Spinal cord (tissue), 10 donors: Measurements from ENCODE around the gene RBM26. TPM values are rescaled to one million over a fixed set of nuclear protein-coding genes. Genes with fewer than 3 reads are reported as not detected.

Experiments
- DNase-seq, 6 donors: peaks; one replicate each; pipeline versions ENCODE4 v3.0.0 to v3.0.0-alpha.2; 2013 to 2015; ENCODE audit warnings: low spot score in 6 of 6, low read depth in 4 of 6
- H3K27ac ChIP-seq: one replicate; pipeline ENCODE4 v1.5.1; 2013; ENCODE audit warnings: low read depth, low read length, control low read depth
- H3K27me3 ChIP-seq: one replicate; pipeline ENCODE4 v1.6.1; 2013; ENCODE audit warnings: low read length; ENCODE audit not compliant: control insufficient read depth, insufficient read depth
- H3K36me3 ChIP-seq: one replicate; pipeline ENCODE4 v1.6.1; 2013; ENCODE audit warnings: low read length; ENCODE audit not compliant: control insufficient read depth, insufficient read depth
- H3K4me1 ChIP-seq: one replicate; pipeline ENCODE4 v1.6.1; 2013; ENCODE audit warnings: low read length; ENCODE audit not compliant: control insufficient read depth, insufficient read depth
- H3K4me3 ChIP-seq: one replicate; pipeline ENCODE4 v1.5.1; 2013; ENCODE audit warnings: low read depth, low read length, control low read depth
- H3K9me3 ChIP-seq: one replicate; pipeline ENCODE4 v1.6.1; 2013; ENCODE audit warnings: low read length; ENCODE audit not compliant: control insufficient read depth, insufficient read depth
- WGBS: methylation state at CpG from one replicate; pipeline ENCODE4 v1.1.5; 2013; ENCODE audit warnings: missing lambda C conversion rate; ENCODE audit not compliant: insufficient coverage; 5-methylcytosine and 5-hydroxymethylcytosine counted together
- polyA plus RNA-seq, 2 donors: library from polyadenylated mRNA; unstranded; fragments of 120-200 nt; gene quantifications; one replicate each; pipeline ENCODE4 v1.2.1, GENCODE V29; 2013; ENCODE audit not compliant: insufficient read length in 2 of 2
- total RNA-seq, 2 donors: library from RNA; depleted of rRNA in 1 of 2; stranded (reverse); fragments of 120-200 nt in 1 of 2; fragments of >200 nt in 1 of 2; gene quantifications; one replicate each; pipeline versions ENCODE4 v1.2.3 to v1.2.4, GENCODE V29; 2013 to 2014
- donor health status: healthy.

The RBM26 gene
- total and polyA plus RNA-seq, 4 donors, result 37.9 to 70.2 (median 61.3) TPM

DNA sequence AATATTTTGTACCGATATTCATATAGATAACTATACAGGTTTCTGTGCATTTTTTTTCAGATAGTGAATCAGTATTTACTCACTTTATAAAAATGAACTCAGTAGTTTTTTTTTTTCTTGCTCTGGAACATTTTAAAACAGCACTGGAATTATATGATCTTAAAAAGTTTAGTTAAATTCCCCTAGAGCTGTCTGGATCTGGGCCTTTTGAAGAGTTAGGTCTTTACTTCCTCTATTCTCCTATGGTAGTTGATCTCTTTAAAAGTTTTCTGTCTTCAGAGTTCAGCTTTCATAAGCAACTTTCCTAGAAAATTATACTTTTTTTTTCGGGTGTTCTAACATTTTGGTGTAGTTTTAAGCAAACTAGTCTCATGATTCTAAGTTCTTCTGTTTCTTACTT, 21.8 kb upstream of the RBM26 start:
- Histone ChIP-seq H3K4me3 (no peak overlapping the region), H3K4me1 (no peaks in the 10 kb centered on the region), H3K36me3 (no peaks in the 10 kb centered on the region), H3K9me3 (no peaks in the 10 kb centered on the region), H3K27ac (no peak overlapping the region), H3K27me3 (no peaks in the 10 kb centered on the region)
- no peak for DNase-seq
- WGBS, result no CpG with 5 or more reads among the region's 2 CpGs

GRCh38 chr13:79427265-79427664, 21.2 kb upstream of the RBM26 start:
- Histone ChIP-seq H3K9me3 (no peaks in the 10 kb centered on the region), H3K27ac (no peak overlapping the region), H3K4me1 (no peaks in the 10 kb centered on the region), H3K4me3 (no peak overlapping the region), H3K36me3 (no peaks in the 10 kb centered on the region), H3K27me3 (no peaks in the 10 kb centered on the region)
- WGBS, result 75% methylated on average over 1 of the region's 1 CpG
- DNase-seq, result no peak

DNA sequence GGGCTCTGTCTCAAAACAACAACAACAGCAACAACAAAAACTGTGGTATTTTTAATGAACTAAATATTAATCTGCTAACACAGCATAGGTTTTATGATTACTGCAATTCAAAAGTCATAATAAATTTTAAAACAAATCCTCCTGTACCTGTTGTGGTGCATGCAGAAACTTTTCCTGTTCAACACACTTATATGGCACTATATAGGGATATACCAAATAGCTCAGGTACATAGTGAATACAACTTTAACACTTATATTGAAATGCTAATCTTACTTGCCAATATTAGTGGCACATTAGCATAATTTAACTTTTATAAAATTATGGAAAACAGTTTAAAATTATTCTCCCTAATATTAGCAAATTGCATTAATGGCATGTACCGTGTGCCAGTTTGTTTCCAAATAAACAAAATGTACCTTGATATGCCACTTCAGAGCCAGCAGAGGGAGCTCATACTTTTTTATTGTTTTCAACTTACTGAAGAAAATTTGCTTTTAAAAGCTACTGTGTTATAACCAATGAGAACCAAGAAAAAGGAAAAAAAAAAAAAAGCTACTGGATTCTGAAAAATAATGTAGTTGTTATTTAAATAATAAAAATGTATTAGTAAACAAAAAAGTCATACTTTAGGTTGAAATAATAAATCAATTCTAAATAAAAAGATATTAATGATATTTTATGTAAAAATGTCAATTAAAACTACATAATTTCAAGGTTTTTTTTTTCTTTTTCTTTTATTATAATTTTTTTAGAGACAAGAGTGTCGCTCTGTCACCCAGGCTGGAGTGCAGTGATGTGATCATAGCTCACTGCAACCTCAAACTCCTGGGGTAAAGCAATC, 18.0 kb upstream of the RBM26 start:
- H3K4me1 ChIP-seq, result no peaks in the 10 kb centered on the region
- no peaks in the 10 kb centered on the region for H3K27me3 ChIP-seq
- no peak overlapping the region for H3K27ac ChIP-seq
- no peak overlapping the region for H3K4me3 ChIP-seq
- DNase-seq, result peak in 5 of 6 donors; percentile 22 to 86 (median 37)
- WGBS, result no CpG with 5 or more reads among the region's 2 CpGs
- no peaks in the 10 kb centered on the region for H3K9me3 ChIP-seq
- H3K36me3 ChIP-seq, result no peaks in the 10 kb centered on the region

DNA sequence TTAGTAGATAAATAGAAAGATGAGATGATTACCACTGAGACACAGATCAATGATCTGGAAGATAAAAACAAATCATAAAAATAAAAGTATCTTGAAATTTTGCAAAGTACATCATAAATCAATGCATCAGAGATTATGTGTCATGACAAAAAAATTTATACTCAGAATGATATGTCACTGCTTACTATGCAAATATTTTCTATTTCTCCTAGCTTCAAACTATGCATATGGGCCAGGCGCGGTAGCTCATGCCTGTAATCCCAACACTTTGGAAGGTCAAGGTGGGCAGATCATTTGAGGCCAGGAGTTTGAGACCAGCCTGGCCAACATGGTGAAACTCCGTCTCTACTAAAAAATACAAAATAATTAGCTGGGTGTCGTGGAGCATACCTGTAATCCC, 17.3 kb upstream of the RBM26 start:
- no peaks in the 10 kb centered on the region for H3K9me3 ChIP-seq
- no peak overlapping the region for H3K27ac ChIP-seq
- 92% methylated on average over 2 of the region's 4 CpGs for WGBS
- no peaks in the 10 kb centered on the region for H3K27me3 ChIP-seq
- no peak overlapping the region for H3K4me3 ChIP-seq
- no peaks in the 10 kb centered on the region for H3K4me1 ChIP-seq
- no peak for DNase-seq
- no peaks in the 10 kb centered on the region for H3K36me3 ChIP-seq

DNA sequence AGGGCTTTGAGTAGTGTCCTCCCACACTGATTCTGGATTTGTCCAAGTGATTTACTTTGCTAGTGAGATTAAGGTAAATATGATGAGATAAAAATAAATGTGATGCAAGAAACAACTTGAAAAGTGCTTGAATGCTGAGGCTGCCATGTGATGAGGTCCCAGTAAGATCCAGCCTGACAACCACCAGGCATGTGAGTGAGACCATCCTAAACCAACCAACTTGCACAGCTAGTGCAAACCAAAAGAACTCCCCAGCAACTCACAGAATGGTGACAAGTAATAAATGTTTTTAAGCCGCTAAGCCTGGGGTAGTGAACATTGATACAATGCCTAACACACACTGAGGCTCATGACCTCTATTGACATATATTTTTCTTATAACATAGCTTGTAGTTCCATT, 13.3 kb upstream of the RBM26 start:
- Histone ChIP-seq H3K4me3 (no peak overlapping the region), H3K4me1 (no peaks in the 10 kb centered on the region), H3K36me3 (no peaks in the 10 kb centered on the region), H3K27me3 (no peaks in the 10 kb centered on the region), H3K27ac (no peak overlapping the region), H3K9me3 (no peaks in the 10 kb centered on the region)
- DNase-seq, result no peak
- no CpG with 5 or more reads among the region's 1 CpG for WGBS

DNA sequence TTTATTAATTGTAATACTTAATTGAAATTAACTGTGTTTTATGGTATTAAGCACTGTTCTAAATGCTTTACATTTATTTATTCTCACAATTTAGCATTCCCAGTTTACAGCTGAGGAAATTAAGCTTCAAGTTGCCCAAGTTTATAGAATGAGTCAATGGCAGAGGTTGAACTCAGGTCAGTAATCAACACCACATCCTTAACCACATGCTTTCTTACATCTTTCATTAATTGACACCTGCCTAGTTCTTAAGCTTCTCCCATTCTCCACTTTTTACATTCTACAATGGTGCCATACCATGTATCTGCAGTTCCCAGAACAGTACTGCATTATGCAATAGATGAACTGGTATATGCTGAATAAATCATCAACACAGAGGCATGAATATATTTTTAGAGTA, 11.7 kb upstream of the RBM26 start:
- no peak for DNase-seq
- no peaks in the 10 kb centered on the region for H3K9me3 ChIP-seq
- H3K4me1 ChIP-seq, result no peaks in the 10 kb centered on the region
- H3K27ac ChIP-seq, result no peak overlapping the region
- no peaks in the 10 kb centered on the region for H3K27me3 ChIP-seq
- no peak overlapping the region for H3K4me3 ChIP-seq
- peaks cover 1% of the 10 kb centered on the region for H3K36me3 ChIP-seq

- H3K9me3 ChIP-seq, result no peaks in the 10 kb centered on the region
- 60% methylated on average over 1 of the region's 3 CpGs for WGBS
- H3K4me3 ChIP-seq, result no peak overlapping the region
- no peaks in the 10 kb centered on the region for H3K27me3 ChIP-seq
- peaks cover 2% of the 10 kb centered on the region for H3K36me3 ChIP-seq
- H3K4me1 ChIP-seq, result no peaks in the 10 kb centered on the region
- DNase-seq, result no peak
- H3K27ac ChIP-seq, result no peak overlapping the region
Observed at GRCh38 chr13:79413521-79413920, 7.5 kb upstream of the RBM26 start.

GRCh38 chr13:79409828-79410227, 3.8 kb upstream of the RBM26 start:
- H3K4me1 ChIP-seq, result no peaks in the 10 kb centered on the region
- H3K4me3 ChIP-seq, result no peak overlapping the region
- no peak for DNase-seq
- H3K36me3 ChIP-seq, result peaks cover 2% of the 10 kb centered on the region
- no peaks in the 10 kb centered on the region for H3K9me3 ChIP-seq
- no CpG with 5 or more reads among the region's 4 CpGs for WGBS
- no peaks in the 10 kb centered on the region for H3K27me3 ChIP-seq
- H3K27ac ChIP-seq, result no peak overlapping the region

GRCh38 chr13:79407349-79407979, 1.4 kb upstream of the RBM26 start:
- Histone ChIP-seq H3K9me3 (no peaks in the 10 kb centered on the region), H3K4me3 (no peak overlapping the region), H3K27me3 (no peaks in the 10 kb centered on the region), H3K27ac (no peak overlapping the region), H3K36me3 (no peaks in the 10 kb centered on the region), H3K4me1 (no peaks in the 10 kb centered on the region)
- 92% methylated on average over 2 of the region's 4 CpGs for WGBS
- no peak for DNase-seq

DNA sequence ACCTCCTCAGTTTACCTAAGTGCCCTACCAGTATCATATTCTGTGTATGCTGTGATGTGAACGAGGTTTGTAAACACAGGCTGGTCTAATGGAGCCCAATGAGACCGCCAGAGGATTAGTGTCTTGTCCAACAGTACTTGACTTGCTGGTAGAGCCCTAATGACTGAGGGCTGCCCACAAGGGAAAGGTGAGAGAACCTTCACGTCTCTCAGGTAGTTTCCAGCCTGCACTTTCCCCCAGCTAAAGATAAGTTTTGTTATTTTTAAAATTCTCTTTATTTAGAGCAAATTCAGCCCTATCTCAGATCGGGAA, 498 bp upstream of the RBM26 start:
- Histone ChIP-seq H3K27me3 (no peaks in the 10 kb centered on the region), H3K9me3 (no peaks in the 10 kb centered on the region), H3K4me3 (peak overlapping the region; percentile 91), H3K36me3 (no peaks in the 10 kb centered on the region), H3K4me1 (no peaks in the 10 kb centered on the region), H3K27ac (peak overlapping the region; percentile 98)
- 0% methylated on average over 2 of the region's 4 CpGs for WGBS
- DNase-seq, result no peak
